ENCODE data around the gene PAQR9.
A peak's percentile ranks its signal among the peaks of the same experiment; 100 is the strongest.

Gene PAQR9

GRCh38 chr3:142950972-142951371 is 12.5 kb downstream of the PAQR9 start:
- Histone ChIP-seq H3K9ac (ENCODE audit: low read depth, low read length) (no peak overlapping the region), H3K9me3 (ENCODE audit: control insufficient read depth, insufficient read depth, low read length) (no peaks in the 10 kb centered on the region), H3K36me3 (ENCODE audit: insufficient read depth, low read length) (no peaks in the 10 kb centered on the region), H3K4me1 (ENCODE audit: insufficient read depth, low read length) (peaks cover 30% of the 10 kb centered on the region)

- peaks cover 23% of the 10 kb centered on the region for H3K4me1 ChIP-seq (ENCODE audit: insufficient read depth, low read length)
- H3K36me3 ChIP-seq (ENCODE audit: insufficient read depth, low read length): no peaks in the 10 kb centered on the region
- H3K9ac ChIP-seq (ENCODE audit: low read depth, low read length): peak overlapping the region; percentile 24; the same call in 1 of the 2 replicates
- no peaks in the 10 kb centered on the region for H3K9me3 ChIP-seq (ENCODE audit: control insufficient read depth, insufficient read depth, low read length)
Observed at GRCh38 chr3:142947799-142948575, 15.5 kb downstream of the PAQR9 start.

- no peaks in the 10 kb centered on the region for H3K9me3 ChIP-seq (ENCODE audit: control insufficient read depth, insufficient read depth, low read length)
Observed at GRCh38 chr3:142947352-142947751, 16.1 kb downstream of the PAQR9 start.

GRCh38 chr3:142946861-142947260 is 16.6 kb downstream of the PAQR9 start:
- H3K9ac ChIP-seq (ENCODE audit: low read depth, low read length): no peak overlapping the region
- no peaks in the 10 kb centered on the region for H3K36me3 ChIP-seq (ENCODE audit: insufficient read depth, low read length)
- H3K4me1 ChIP-seq (ENCODE audit: insufficient read depth, low read length): peaks cover 19% of the 10 kb centered on the region
- no peaks in the 10 kb centered on the region for H3K9me3 ChIP-seq (ENCODE audit: control insufficient read depth, insufficient read depth, low read length)

More at GRCh38 chr3:142947352-142947751, 16.1 kb downstream of the PAQR9 start:
- H3K36me3 ChIP-seq (ENCODE audit: insufficient read depth, low read length): no peaks in the 10 kb centered on the region
- peaks cover 19% of the 10 kb centered on the region for H3K4me1 ChIP-seq (ENCODE audit: insufficient read depth, low read length)
- H3K9ac ChIP-seq (ENCODE audit: low read depth, low read length): peak overlapping the region; percentile 24; the same call in 1 of the 2 replicates

GRCh38 chr3:142945023-142945422 is 18.5 kb downstream of the PAQR9 start:
- Histone ChIP-seq H3K36me3 (ENCODE audit: insufficient read depth, low read length) (no peaks in the 10 kb centered on the region), H3K9ac (ENCODE audit: low read depth, low read length) (no peak overlapping the region), H3K4me1 (ENCODE audit: insufficient read depth, low read length) (peaks cover 13% of the 10 kb centered on the region), H3K9me3 (ENCODE audit: control insufficient read depth, insufficient read depth, low read length) (no peaks in the 10 kb centered on the region)

- no peak overlapping the region for H3K9ac ChIP-seq (ENCODE audit: low read depth, low read length)
- H3K36me3 ChIP-seq (ENCODE audit: insufficient read depth, low read length): no peaks in the 10 kb centered on the region
- H3K4me1 ChIP-seq (ENCODE audit: insufficient read depth, low read length): peaks cover 7% of the 10 kb centered on the region; the same call in 1 of the 2 replicates
- no peaks in the 10 kb centered on the region for H3K9me3 ChIP-seq (ENCODE audit: control insufficient read depth, insufficient read depth, low read length)
Observed at GRCh38 chr3:142944342-142944741, 19.1 kb downstream of the PAQR9 start.

GRCh38 chr3:142943870-142944269 is 19.6 kb downstream of the PAQR9 start:
- Histone ChIP-seq H3K9ac (ENCODE audit: low read depth, low read length) (no peak overlapping the region), H3K9me3 (ENCODE audit: control insufficient read depth, insufficient read depth, low read length) (no peaks in the 10 kb centered on the region), H3K36me3 (ENCODE audit: insufficient read depth, low read length) (no peaks in the 10 kb centered on the region), H3K4me1 (ENCODE audit: insufficient read depth, low read length) (peaks cover 7% of the 10 kb centered on the region; the same call in 1 of the 2 replicates)

- Histone ChIP-seq H3K4me1 (ENCODE audit: insufficient read depth, low read length) (peaks cover 7% of the 10 kb centered on the region; the same call in 1 of the 2 replicates), H3K36me3 (ENCODE audit: insufficient read depth, low read length) (no peaks in the 10 kb centered on the region), H3K9me3 (ENCODE audit: control insufficient read depth, insufficient read depth, low read length) (no peaks in the 10 kb centered on the region), H3K9ac (ENCODE audit: low read depth, low read length) (no peak overlapping the region)
Observed at GRCh38 chr3:142943349-142943748, 20.1 kb downstream of the PAQR9 start.

- no peaks in the 10 kb centered on the region for H3K4me1 ChIP-seq (ENCODE audit: insufficient read depth, low read length)
- no peaks in the 10 kb centered on the region for H3K36me3 ChIP-seq (ENCODE audit: insufficient read depth, low read length)
- H3K9ac ChIP-seq (ENCODE audit: low read depth, low read length): no peak overlapping the region
- no peaks in the 10 kb centered on the region for H3K9me3 ChIP-seq (ENCODE audit: control insufficient read depth, insufficient read depth, low read length)
Observed at GRCh38 chr3:142941373-142942123, 21.9 kb downstream of the PAQR9 start.

- no peak overlapping the region for H3K9ac ChIP-seq (ENCODE audit: low read depth, low read length)
Observed at GRCh38 chr3:142940472-142940871, 23.0 kb downstream of the PAQR9 start.

GRCh38 chr3:142940000-142940399 is 23.5 kb downstream of the PAQR9 start:
- Histone ChIP-seq H3K9me3 (ENCODE audit: control insufficient read depth, insufficient read depth, low read length) (peaks cover 2% of the 10 kb centered on the region; the same call in 1 of the 2 replicates), H3K36me3 (ENCODE audit: insufficient read depth, low read length) (no peaks in the 10 kb centered on the region; the same call in 1 of the 2 replicates), H3K9ac (ENCODE audit: low read depth, low read length) (no peak overlapping the region), H3K4me1 (ENCODE audit: insufficient read depth, low read length) (no peaks in the 10 kb centered on the region)

More at GRCh38 chr3:142940472-142940871, 23.0 kb downstream of the PAQR9 start:
- Histone ChIP-seq H3K9me3 (ENCODE audit: control insufficient read depth, insufficient read depth, low read length) (no peaks in the 10 kb centered on the region), H3K4me1 (ENCODE audit: insufficient read depth, low read length) (no peaks in the 10 kb centered on the region), H3K36me3 (ENCODE audit: insufficient read depth, low read length) (no peaks in the 10 kb centered on the region)

- Histone ChIP-seq H3K9ac (ENCODE audit: low read depth, low read length) (no peak overlapping the region), H3K36me3 (ENCODE audit: insufficient read depth, low read length) (no peaks in the 10 kb centered on the region; the same call in 1 of the 2 replicates), H3K9me3 (ENCODE audit: control insufficient read depth, insufficient read depth, low read length) (peaks cover 2% of the 10 kb centered on the region; the same call in 1 of the 2 replicates), H3K4me1 (ENCODE audit: insufficient read depth, low read length) (no peaks in the 10 kb centered on the region)
Observed at GRCh38 chr3:142935963-142936362, 27.5 kb downstream of the PAQR9 start.

GRCh38 chr3:142934887-142935269 is 28.6 kb downstream of the PAQR9 start:
- no peaks in the 10 kb centered on the region; the same call in 1 of the 2 replicates for H3K36me3 ChIP-seq (ENCODE audit: insufficient read depth, low read length)
- H3K4me1 ChIP-seq (ENCODE audit: insufficient read depth, low read length): no peaks in the 10 kb centered on the region
- peaks cover 2% of the 10 kb centered on the region; the same call in 1 of the 2 replicates for H3K9me3 ChIP-seq (ENCODE audit: control insufficient read depth, insufficient read depth, low read length)
- no peak overlapping the region for H3K9ac ChIP-seq (ENCODE audit: low read depth, low read length)

- no peak overlapping the region for H3K9ac ChIP-seq (ENCODE audit: low read depth, low read length)
- H3K9me3 ChIP-seq (ENCODE audit: control insufficient read depth, insufficient read depth, low read length): peaks cover 2% of the 10 kb centered on the region; the same call in 1 of the 2 replicates
- H3K36me3 ChIP-seq (ENCODE audit: insufficient read depth, low read length): no peaks in the 10 kb centered on the region; the same call in 1 of the 2 replicates
- no peaks in the 10 kb centered on the region for H3K4me1 ChIP-seq (ENCODE audit: insufficient read depth, low read length)
Observed at GRCh38 chr3:142934128-142934886, 29.2 kb downstream of the PAQR9 start.
